IMR-90 (cell line): ENCODE measurements around the gene ZCCHC7. TPM values are rescaled to one million over a fixed set of nuclear protein-coding genes. Genes with fewer than 3 reads are reported as not detected.
A peak's percentile ranks its signal among the peaks of the same experiment; 100 is the strongest.

Experiments used
- ATAC-seq: fragments of 200-7000 bp; cut with Tn5 transposase; 2 replicates; pipeline ENCODE4 v1.9.1; 2020; ENCODE audit warnings: low read depth, mild to moderate bottlenecking, moderate library complexity
- BruUV-seq: library from RNA; stranded (reverse); fragments of 400-500 nt; replicated peaks from 2 replicates; lab custom pipeline; 2021; lab: Mats Ljungman, UMichigan
- CTCF ChIA-PET: fragments of 300-600 bp; formaldehyde crosslinking; extraction: SDS; loops from one replicate; lab custom pipeline; 2021; ENCODE audit warnings: antibody characterized with exemption; lab: Yijun Ruan, JAX
- POLR2A ChIA-PET: fragments of 300-600 bp; sonication (Branson Sonifier 250); formaldehyde crosslinking; loops from one replicate; lab custom pipeline; 2022; ENCODE audit warnings: antibody characterized with exemption; ENCODE audit not compliant: unreplicated experiment; lab: Charles Lee
- DNase-seq: peaks from one replicate; pipeline ENCODE4 v3.0.0; 2013
- H2AFZ ChIP-seq: replicated peaks from 2 replicates; pipeline ENCODE3; 2013; ENCODE audit warnings: low read length, mild to moderate bottlenecking; ENCODE audit not compliant: poor library complexity
- H2AK5ac ChIP-seq: 2 replicates; pipeline ENCODE4 v1.6.1; 2013; ENCODE audit warnings: low read depth, low read length, inconsistent platforms
- H2AK9ac ChIP-seq: replicated peaks from 2 replicates; pipeline ENCODE3; 2013; ENCODE audit warnings: mild to moderate bottlenecking, low read depth, low read length, moderate library complexity; ENCODE audit not compliant: poor library complexity
- H2BK120ac ChIP-seq: 2 replicates; pipeline ENCODE4 v1.6.1; 2013; ENCODE audit warnings: low read depth, low read length, inconsistent platforms
- H2BK15ac ChIP-seq: 3 replicates; pipeline ENCODE4 v1.6.1; 2013; ENCODE audit warnings: low read depth, low read length, inconsistent platforms
- H2BK20ac ChIP-seq: 2 replicates; pipeline ENCODE4 v1.6.1; 2013; ENCODE audit warnings: low read depth, mild to moderate bottlenecking, inconsistent platforms, low read length, moderate library complexity
- H2BK5ac ChIP-seq: 2 replicates; pipeline ENCODE4 v1.6.1; 2013; ENCODE audit warnings: mild to moderate bottlenecking, low read depth, low read length, inconsistent platforms; ENCODE audit not compliant: poor library complexity, severe bottlenecking
- H3K14ac ChIP-seq: replicated peaks from 2 replicates; pipeline ENCODE4 v1.6.1; 2013; ENCODE audit warnings: low read depth, low read length, inconsistent platforms
- H3K18ac ChIP-seq: 2 replicates; pipeline ENCODE4 v1.6.1; 2013; ENCODE audit warnings: low read depth, low read length, control low read depth
- H3K23ac ChIP-seq: 2 replicates; pipeline ENCODE4 v1.6.1; 2013; ENCODE audit warnings: low read depth, low read length, inconsistent platforms
- H3K27ac ChIP-seq: 2 replicates; pipeline ENCODE4 v1.5.1; 2013; ENCODE audit warnings: mild to moderate bottlenecking, control low read depth, low read length; ENCODE audit not compliant: insufficient read depth
- H3K27me3 ChIP-seq: 2 replicates; pipeline ENCODE4 v1.6.1; 2013; ENCODE audit warnings: low read length; ENCODE audit not compliant: control insufficient read depth, insufficient read depth
- H3K36me3 ChIP-seq: 2 replicates; pipeline ENCODE4 v1.6.1; 2013; ENCODE audit warnings: low read length, mixed read lengths; ENCODE audit not compliant: control insufficient read depth, insufficient read depth
- H3K4ac ChIP-seq: 2 replicates; pipeline ENCODE4 v1.6.1; 2013; ENCODE audit warnings: low read depth, low read length, inconsistent platforms
- H3K4me1 ChIP-seq: 2 replicates; pipeline ENCODE4 v1.6.1; 2013; ENCODE audit warnings: low read length, mixed read lengths; ENCODE audit not compliant: control insufficient read depth, insufficient read depth
- H3K4me2 ChIP-seq: 2 replicates; pipeline ENCODE4 v1.6.1; 2013; ENCODE audit warnings: low read depth, mild to moderate bottlenecking, control low read depth, low read length, moderate library complexity
- H3K4me3 ChIP-seq: 2 replicates; pipeline ENCODE4 v1.5.1; 2013; ENCODE audit warnings: low read depth, mild to moderate bottlenecking, control low read depth, low read length, moderate library complexity; ENCODE audit not compliant: insufficient read depth
- H3K56ac ChIP-seq: 2 replicates; pipeline ENCODE4 v1.6.1; 2013; ENCODE audit warnings: low read length, inconsistent platforms; ENCODE audit not compliant: insufficient read depth; ENCODE audit errors: extremely low read depth
- H3K79me1 ChIP-seq, 2 experiments: 2 replicates each; pipeline ENCODE4 v1.6.1; 2013; ENCODE audit warnings: low read length in 2 of 2, inconsistent platforms in 1 of 2, low read depth in 1 of 2
- H3K9ac ChIP-seq: 2 replicates; pipeline ENCODE4 v1.6.1; 2013; ENCODE audit warnings: low read depth, low read length, control low read depth
- H3K9me1 ChIP-seq: 2 replicates; pipeline ENCODE4 v1.6.1; 2013; ENCODE audit warnings: low read length, inconsistent platforms; ENCODE audit not compliant: insufficient read depth
- H3K9me3 ChIP-seq: 2 replicates; pipeline ENCODE4 v1.6.1; 2013; ENCODE audit warnings: low read length; ENCODE audit not compliant: control insufficient read depth, insufficient read depth
- H4K20me1 ChIP-seq: 2 replicates; pipeline ENCODE4 v1.6.1; 2013; ENCODE audit warnings: low read length, inconsistent platforms; ENCODE audit not compliant: insufficient read depth
- H4K5ac ChIP-seq: 2 replicates; pipeline ENCODE4 v1.6.1; 2013; ENCODE audit warnings: mild to moderate bottlenecking, low read depth, low read length, control low read depth
- H4K8ac ChIP-seq, 2 experiments: 2 replicates each; pipeline ENCODE4 v1.6.1; 2013; ENCODE audit warnings: low read depth in 2 of 2, low read length in 2 of 2, control low read depth in 1 of 2, inconsistent platforms in 1 of 2
- H4K91ac ChIP-seq: 2 replicates; pipeline ENCODE4 v1.6.1; 2013; ENCODE audit warnings: low read depth, low read length, inconsistent platforms; ENCODE audit not compliant: insufficient read depth
- BHLHE40 ChIP-seq: fragments of 150-350 bp; IDR thresholded peaks from 2 replicates; pipeline ENCODE4 v1.6.1; 2016; ENCODE audit warnings: mild to moderate bottlenecking, low read depth, low read length
- ELK1 ChIP-seq: fragments of 150-350 bp; IDR thresholded peaks from 2 replicates; pipeline ENCODE4 v1.6.1; 2016; ENCODE audit warnings: low read depth, mild to moderate bottlenecking, low read length, moderate library complexity, borderline replicate concordance
- FOS ChIP-seq: fragments of 150-350 bp; IDR thresholded peaks from 2 replicates; pipeline ENCODE4 v1.6.1; 2016; ENCODE audit warnings: low read depth, low read length
- WGBS, 2 experiments: methylation state at CpG; one replicate each; pipeline versions ENCODE4 v1.1.5 to v1.1.7; 2013; ENCODE audit warnings: missing lambda C conversion rate in 2 of 2; ENCODE audit not compliant: insufficient read length in 1 of 2; ENCODE audit errors: extremely low coverage in 2 of 2; 5-methylcytosine and 5-hydroxymethylcytosine counted together
- dilution Hi-C: fragments of 300-500 bp; cut with HindIII; formaldehyde crosslinking; loops from one replicate; pipeline ENCODE4 v1.14.3; 2018; ENCODE audit warnings: low sequenced_read_pairs; ENCODE audit not compliant: unreplicated experiment
- in situ Hi-C: fragments of 300-500 bp; cut with MboI; formaldehyde crosslinking; loops from 3 replicates; pipeline ENCODE4 v1.14.3; 2019; ENCODE audit warnings: low sequenced_read_pairs, inconsistent platforms, mixed read lengths
- intact Hi-C: fragments of 100-400 bp; cut with micrococcal nuclease; formaldehyde crosslinking; loops from 2 replicates; pipeline ENCODE4 v1.10.0; 2022
- polyA plus RNA-seq, 3 experiments: library from polyadenylated mRNA; depleted of rRNA; stranded (reverse); fragments of >200 nt; gene quantifications; 2 replicates each; pipeline ENCODE4 v1.2.3, GENCODE V29; 2012; ENCODE audit warnings: low replicate concordance in 1 of 3
- total RNA-seq: library from RNA; depleted of rRNA; stranded (reverse); fragments of >200 nt; gene quantifications from 2 replicates; pipeline ENCODE4 v1.2.3, GENCODE V29; 2012

Gene ZCCHC7
- total and polyA plus RNA-seq, 2 of the 4 experiments (the other 2 are of a cell fraction), result 13.6 to 28.7 TPM

- Histone ChIP-seq H2AK9ac (no peak overlapping the region), H3K23ac (no peak overlapping the region), H3K4me2 (no peak overlapping the region), H3K36me3 (peaks cover 2% of the 10 kb centered on the region; the same call in 1 of the 2 replicates), H3K14ac (no peak overlapping the region), H3K27me3 (no peaks in the 10 kb centered on the region), H3K4me1 (no peaks in the 10 kb centered on the region), H4K8ac (no peak overlapping the region), H3K9me1 (peaks cover 2% of the 10 kb centered on the region; the same call in 1 of the 2 replicates), H4K5ac (no peak overlapping the region), H3K56ac (no peak overlapping the region), H3K9me3 (no peaks in the 10 kb centered on the region), H2BK20ac (no peak overlapping the region), H3K4ac (no peak overlapping the region), H3K4me3 (no peak overlapping the region), H2BK5ac (no peak overlapping the region), H4K20me1 (no peaks in the 10 kb centered on the region), H2AFZ (no peak overlapping the region), H3K27ac (no peak overlapping the region), H4K91ac (no peak overlapping the region), H3K18ac (no peak overlapping the region), H2BK15ac (no peak overlapping the region), H3K9ac (no peak overlapping the region), H2AK5ac (no peak overlapping the region), H3K79me1 (peaks cover 11 to 12% of the 10 kb centered on the region in 2 experiments), H2BK120ac (no peak overlapping the region)
- dilution Hi-C loops (no loop called here), in situ Hi-C loops (no loop called here), intact Hi-C loops (no loop called here)
- ATAC-seq, result no peak
- no TSS peak for BruUV-seq
- WGBS, 2 experiments, result no CpG with 5 or more reads among the region's 2 CpGs
- POLR2A ChIA-PET, result no interaction called here
- DNase-seq, result peak; percentile 12
- TF ChIP-seq BHLHE40 (no peak), ELK1 (no peak), FOS (0 out of 2 replicates have a peak, but pooled peaks have one; percentile 16)
- CTCF ChIA-PET, result interaction anchor here (0.6 kb wide), 1 partner anchor 951 kb away, joined by 6 read pairs; no protein-coding TSS in a partner anchor
These were observed 47.2 kb downstream of the ZCCHC7 start for GRCh38 chr9:37167456-37168047.
